Activated CD4-positive, CD25-positive, alpha-beta regulatory T cell treated with anti-CD3 and anti-CD28 coated beads, Interleukin-2, amount 50 U/mL, for 16 hours (primary cell): ENCODE results near the gene SLC9A9.

ENCODE experiments used
- DNase-seq: peaks from one replicate; pipeline ENCODE4 v3.0.0-alpha.2; 2020; ENCODE audit warnings: low read depth, low spot score

The SLC9A9 gene

DNA sequence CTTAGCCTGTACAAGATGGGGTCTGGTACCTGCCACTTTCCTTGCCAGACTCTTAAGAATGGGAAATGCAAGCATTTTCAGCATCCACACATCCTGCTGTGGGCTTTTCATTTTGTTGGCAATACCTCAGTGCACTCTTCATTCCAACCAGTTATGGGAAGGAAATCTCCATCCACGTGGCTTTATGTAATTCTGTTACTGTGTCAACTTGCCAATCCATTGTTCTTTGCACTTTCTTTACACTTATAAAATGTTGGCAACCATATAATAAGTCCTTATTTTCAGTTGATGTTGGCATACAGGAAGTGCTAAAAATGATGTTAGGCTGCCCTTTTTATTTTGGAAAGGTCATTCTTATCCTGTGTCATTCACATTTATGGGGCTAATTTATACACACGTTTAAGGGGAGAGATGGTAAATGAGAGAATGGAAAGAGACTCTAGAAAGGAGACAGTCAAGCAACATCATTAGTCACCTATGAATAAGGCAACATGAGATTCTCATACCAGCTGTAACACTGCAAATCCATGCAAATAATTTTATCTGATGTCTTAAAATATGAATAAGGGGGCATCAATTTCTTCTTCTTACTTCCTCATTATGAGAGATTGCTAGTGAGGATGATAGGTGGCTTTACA is 490.0 kb downstream of the SLC9A9 start:
- DNase-seq: no peak

DNA sequence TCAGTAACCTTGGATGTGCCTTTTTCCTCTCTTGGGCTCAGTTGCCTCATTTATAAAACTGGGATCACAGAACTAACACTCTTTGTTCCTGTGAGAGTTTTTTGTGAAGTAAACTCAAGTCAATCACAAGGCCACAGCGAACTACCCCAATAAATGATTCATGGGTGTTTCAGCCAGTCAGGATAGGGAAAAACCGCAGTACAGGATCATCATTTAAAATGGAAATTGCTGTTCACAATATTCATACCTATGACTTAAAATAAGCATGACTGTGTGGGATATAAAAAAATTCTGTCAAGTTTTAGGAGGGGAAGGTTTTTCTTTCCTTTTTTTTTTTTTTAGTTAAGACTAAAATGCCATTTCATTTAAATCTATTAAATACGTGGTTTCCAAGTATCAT is 490.6 kb downstream of the SLC9A9 start:
- DNase-seq: no peak

DNA sequence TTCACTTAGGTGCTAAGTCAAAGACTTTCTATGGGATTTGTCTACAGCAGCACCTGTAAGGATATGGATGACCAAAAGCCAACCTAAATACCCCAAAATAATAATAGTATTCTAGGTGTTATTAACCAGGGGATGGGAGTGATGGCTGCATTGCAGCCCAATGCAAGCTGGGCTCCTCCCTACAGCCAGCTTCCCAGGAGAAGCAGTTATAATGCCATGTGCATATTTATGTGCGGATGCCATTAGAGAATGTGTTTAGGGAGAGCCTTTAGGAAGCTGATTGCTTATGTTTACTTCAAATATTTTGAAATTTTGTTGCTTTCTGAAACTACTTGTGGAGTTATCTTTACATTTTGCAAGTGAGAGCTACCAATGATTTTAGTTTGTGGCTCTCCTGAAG is 491.4 kb downstream of the SLC9A9 start:
- DNase-seq: no peak

DNA sequence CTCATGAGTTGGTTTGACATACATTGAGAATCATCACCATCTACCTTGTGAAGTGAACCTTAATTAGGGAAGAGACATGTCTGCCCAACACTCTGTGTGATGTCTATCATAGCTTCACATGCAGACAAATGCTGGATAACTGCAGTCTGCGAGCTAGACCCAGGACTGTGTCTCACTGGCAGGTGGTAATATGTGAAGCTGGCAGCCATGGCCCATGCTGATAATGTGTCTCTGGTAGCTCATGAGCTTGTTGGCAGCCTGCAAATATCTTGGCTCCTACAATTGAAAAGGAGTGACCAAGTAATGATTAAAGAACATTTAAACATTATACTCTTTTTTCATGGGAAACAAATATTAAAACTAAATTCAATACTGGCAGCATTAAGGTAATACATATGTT is 493.9 kb downstream of the SLC9A9 start:
- DNase-seq: no peak

DNA sequence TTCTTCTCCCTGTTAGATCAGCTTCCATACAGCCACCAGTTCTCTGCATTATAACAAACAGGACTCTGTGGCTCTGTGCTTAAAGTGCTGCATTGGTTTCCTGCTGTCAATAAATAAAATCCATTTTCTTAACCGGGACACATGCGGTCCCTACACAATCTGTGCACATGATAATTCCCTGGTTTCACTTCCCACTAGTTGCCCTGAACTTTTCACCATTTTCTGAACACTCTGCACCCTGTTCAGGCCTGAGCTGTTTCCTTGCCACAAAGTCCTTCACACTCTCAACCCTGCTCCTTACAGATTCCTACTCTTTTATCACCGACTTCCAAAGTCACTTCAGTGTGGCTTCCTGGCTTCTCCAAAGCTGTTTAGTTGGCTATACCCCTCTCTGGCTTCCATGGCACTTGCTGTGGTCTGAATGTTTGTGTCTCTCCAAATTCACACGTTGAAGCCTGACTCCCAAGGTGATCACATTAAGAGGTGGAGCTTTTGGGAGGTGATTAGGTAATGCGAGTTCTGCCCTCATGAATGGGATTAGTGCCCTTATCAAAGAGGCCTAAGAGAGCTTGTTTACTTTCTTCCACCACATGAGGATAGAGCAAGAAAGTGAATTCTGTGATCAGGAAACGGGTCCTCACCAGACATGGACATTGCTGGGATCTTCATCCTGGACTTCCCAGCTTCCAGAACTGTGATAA is 495.3 kb downstream of the SLC9A9 start:
- DNase-seq: no peak

DNA sequence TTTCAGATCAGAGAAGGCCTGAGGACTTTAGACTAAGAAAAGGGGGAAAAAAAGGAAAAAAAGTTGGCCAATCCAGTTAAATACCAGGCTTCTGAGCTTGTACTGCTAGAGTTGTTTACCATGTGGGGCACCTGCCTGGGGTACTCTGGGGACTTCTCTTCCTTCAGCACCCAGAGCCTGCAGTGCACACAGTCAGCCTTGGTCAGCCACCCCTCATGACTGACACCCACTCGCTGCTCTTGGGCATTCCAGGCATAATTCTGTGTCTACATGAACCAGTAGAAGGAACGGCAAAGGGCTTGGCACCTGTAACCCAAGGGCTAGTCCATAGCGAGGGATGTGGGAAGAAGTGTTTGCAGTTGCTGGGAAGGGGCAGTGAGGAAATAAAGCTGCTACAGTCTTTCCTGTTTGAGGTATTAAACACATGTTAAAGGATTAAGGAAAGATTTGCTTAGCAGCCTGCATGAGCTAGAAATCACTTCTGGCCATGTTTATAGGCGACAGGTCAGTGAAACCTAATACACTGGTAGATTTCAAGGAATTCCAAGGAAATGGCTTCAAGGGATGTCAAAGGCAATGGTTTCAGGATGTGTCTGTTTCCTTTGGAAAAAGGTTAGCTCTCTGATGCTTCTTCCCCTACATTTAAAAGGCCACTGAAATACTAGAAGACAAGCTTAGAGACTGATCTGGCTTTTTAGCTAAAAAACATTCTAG is 496.2 kb downstream of the SLC9A9 start:
- no peak for DNase-seq

DNA sequence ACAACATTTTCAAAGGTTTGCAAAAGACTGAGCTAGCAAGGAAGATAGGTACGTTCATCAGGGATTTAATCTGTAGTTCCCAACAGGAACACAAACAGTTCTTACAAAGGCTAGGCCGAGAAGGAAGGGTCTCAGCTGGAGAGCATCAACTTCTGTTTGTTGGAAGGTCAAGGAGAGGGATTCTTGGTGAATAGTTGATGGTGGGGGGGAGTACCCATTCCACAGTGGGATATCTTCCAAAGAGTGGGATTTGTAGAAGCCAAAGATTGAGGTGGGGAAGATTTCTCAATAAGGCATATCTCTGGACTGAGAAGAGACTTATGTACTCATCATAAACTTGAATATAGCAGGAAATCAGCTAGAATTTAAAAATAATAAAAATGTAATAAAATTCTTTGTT is 496.9 kb downstream of the SLC9A9 start:
- no peak for DNase-seq

DNA sequence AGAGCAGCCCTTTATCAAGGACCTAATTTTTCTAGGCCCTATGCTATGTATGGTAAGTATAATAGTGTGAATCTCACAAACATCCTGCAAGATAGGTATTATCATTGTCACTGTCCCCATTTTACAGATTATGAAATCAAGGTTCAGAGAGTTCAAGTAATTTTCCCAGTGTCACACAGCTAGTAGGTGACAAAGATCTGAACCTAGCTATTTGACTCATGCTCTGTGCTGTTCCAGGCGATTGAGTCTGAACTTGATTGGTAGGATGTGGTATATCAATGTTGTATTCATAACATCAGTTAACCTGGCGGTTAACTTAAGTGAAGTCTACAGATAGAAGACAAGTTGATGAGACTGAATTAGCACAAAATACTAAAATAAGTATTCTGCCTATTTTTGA is 498.8 kb downstream of the SLC9A9 start:
- DNase-seq: no peak

DNA sequence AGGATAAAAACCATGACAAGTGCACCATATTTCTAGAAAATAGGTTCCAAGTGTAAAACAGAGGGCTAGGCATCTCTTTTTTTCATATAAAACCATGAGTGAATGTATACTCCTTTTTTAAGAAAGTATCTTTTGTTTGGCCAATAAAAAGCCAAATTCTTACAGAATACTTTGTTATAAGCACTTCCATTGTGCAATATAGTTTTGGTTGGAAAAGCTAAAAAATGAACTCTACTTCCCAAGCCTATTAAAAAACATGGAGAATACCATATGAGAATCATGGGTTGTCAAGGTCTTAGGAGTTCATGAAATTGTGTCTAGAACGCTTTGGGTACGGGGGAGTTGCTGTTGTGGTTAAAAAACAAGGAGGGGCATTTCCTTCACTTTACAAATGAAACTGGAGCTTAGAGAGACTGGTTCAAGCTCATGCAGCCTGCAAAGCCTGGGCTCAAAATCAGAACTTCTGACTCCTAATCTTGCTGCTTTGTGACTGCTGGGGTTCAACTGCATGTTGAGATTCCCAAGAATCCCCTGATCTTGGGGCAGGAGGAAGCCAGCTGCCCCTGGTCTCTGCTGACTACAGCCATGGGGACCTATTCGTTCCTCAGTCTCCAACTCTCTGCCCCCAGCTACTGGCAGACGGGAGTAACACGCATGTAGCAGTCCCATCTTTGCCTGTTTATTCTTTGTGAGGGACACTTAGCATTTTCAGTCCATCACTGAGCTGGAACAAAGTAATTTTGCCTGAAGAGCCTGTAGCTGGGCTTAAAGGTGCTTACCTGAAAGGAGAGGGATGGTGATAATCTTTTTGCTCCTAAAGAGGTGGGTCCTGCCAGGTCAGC is 499.6 kb downstream of the SLC9A9 start:
- no peak for DNase-seq

DNA sequence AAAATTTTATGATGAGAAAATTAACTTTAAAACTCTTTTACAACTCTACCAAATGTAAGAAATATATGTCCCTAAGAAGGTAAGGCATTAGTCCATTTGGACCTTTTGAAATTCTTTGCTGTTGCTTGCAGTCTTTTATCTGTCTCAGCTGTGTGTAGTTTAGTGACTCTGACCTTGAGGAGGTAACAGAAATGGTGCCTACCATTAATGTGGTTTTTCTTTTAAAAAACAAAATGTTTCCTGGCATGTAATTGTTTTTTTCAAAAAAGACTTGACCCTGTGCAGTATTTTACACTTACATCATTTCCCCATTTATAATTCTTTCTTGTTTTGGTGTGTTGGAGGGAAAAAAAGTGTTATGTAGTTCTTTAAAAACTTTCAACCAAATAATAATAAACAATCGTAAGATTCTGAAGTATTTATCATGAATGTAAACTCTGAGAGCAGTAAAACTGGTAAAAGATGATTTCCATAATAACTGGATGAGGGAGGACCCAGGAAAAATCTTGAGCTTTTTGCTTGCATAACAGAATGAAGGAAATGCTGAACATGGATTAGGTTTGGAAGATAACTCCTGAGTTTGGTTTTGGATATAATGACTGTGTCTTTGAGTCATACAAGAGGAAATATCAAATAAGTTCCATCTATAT is 503.6 kb downstream of the SLC9A9 start:
- no peak for DNase-seq

DNA sequence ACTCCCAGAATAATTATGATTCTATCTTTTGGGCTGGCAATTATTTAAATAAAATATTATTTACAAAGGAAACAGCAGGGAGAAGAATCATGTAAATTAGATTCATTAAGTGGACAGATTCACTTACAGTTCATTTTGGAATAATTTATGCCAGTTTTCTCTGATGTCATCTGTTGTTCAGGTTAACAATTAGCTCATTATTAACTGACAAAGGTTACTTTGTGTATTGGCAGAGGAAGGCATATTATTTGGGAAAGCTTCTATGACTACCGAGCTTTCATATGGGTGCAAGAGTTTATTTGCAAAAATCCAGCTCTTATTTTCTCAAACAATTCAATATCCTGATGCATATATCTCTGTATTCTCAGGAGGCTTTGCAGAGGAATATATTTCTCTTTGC is 504.3 kb downstream of the SLC9A9 start:
- no peak for DNase-seq

DNA sequence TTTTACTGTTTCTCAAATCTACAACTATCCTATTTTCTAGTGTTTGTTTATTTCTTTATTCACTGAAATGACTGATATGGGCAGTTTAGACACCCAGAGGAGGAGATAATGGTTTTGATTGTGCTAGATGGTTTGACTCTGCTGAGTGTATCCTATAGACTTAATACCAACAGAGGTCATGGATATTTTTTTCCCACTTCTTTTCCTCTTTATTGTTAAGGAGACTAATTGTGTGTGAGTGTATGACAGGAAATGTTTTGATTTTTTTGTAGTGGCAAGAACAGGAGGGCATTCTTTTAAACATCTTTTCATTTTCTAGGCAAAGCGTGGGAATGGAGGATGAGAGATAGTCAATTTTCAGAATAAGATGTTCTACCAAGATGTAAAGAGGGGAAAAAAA is 505.2 kb downstream of the SLC9A9 start:
- no peak for DNase-seq

DNA sequence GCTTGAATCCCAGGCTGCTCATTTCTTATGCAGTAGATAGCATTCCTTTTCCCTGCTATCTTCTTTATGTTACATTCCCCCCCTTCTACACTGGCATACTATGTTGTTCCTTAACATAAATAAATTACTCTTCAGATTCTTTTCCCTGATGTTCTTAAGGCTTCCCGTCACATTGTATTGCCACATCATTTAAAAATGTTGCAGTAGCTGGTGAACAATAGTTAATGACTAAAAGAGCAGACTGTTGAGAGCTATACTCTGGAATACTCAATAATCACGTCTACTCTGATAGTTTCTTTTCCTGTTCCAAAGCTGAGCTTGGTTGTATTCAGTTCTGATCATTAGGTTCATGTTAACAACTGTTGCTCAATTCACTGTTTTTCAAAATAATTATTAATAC is 508.8 kb downstream of the SLC9A9 start:
- no peak for DNase-seq

DNA sequence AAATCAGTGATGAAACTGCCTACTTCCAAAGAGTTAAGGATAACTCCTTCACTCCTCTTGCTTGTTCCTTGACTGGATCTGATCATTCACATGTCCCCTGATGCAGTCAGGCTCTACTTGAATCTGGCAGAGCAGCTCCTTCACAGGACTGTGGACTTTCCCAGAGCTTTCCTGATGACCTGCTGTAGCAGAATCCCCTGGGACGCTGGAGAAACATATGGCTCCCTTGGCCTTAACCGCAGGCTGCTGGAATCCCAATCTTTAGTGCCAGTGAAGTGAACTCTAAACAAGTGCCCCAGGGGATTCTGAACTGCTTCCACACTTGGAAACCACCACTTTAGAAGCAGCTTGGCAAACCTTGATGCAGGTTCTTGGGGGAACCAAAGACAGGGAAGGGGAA is 510.9 kb downstream of the SLC9A9 start:
- DNase-seq: no peak

DNA sequence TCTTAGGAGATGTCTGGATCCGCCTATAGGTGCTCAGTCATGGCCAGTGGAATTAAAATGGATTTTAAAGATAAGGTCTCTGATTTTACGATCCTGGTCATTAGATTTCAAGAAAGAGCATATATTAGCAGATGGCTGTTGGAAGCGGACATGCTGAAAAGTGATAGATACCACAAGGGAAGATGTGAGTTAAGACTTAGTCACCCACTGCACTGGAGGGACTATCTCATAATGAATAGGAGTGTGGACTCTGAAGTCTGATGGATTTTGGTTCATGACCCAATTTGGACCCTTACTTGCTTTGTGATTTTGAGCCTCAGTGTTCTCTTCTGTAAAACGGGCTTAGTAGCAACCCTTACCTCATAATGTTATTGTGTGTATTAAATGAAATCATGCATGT is 514.0 kb downstream of the SLC9A9 start:
- no peak for DNase-seq

DNA sequence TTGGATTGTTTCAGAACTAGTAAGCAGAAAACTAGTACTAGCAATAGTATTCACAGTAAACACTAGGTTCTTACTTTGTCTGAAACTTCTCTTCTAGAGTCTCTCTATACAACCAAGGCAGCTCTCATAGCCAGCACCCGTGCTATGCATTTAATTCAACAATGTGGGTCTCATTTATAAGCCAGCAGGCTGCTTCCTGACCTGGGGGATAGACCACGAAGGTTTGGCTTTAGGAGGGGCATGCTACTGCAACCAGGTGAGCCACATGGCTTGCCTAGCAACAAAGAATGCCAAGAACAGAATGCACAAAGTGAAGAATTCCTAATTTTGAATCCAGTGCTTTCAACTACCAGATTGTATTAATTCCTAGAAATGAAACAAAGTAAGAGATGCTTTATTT is 514.9 kb downstream of the SLC9A9 start:
- DNase-seq: no peak

DNA sequence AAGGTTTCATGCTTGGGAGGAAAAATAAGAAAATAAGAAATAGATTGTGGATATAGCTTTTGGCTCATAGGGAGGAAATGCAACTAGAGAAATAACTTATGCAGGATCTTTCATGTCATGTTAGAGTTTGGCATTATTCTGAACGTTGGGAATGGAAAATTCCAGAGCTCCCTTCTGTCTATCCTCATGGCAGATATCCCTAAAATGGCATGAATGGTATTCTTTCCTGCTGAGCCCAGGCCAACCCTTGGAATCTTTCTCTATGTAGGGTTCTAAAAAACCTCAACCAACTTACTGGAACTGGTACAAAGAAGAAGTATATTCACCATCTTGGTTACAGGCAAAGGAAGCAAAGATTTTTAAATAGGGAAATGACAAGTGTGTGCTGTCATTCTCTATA is 516.2 kb downstream of the SLC9A9 start:
- DNase-seq: no peak

DNA sequence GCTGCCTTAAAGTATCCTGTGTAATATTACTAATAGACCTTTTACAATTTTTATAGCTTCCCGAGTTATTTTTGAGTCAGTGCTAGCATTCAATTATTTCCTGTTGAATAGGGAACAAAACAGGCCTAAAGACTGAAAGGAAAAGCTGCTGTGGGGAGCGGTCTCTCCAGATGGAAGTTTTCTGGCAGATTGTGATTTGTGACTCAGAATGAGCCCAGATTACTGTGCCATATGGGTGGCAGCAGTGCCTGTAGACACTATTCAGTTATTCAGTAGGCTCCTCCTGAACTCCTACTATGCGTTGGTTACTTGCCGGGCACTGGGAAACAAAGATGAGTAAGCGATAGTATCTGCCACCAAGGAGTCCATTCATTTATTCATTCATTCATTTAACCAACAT is 516.9 kb downstream of the SLC9A9 start:
- DNase-seq: no peak

DNA sequence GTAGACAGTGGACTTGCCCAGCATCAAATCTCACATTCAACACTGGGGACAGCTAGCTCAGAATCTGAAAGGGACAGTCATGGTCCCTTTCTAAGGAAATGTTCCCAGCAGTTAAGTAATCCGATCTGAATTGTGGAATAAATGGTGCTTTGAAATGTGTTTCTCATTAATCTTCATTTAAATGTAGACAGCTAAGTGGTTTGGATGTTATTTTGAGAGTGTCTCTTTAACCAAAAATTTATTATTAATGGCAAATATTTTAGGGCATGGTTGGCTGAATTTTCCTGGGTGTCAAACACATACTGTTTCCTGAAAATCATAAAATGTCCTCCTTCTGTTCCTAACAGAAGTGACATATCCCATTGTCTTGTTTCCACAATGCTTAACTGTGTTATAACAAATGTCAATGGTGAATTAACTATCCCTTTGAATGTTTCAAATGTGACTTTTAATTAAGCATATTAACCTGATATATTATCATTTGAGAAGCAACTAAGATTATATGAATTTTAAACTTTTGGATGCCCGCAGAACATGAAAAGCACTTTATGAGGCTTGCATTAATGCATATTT is 517.9 kb downstream of the SLC9A9 start:
- no peak for DNase-seq

DNA sequence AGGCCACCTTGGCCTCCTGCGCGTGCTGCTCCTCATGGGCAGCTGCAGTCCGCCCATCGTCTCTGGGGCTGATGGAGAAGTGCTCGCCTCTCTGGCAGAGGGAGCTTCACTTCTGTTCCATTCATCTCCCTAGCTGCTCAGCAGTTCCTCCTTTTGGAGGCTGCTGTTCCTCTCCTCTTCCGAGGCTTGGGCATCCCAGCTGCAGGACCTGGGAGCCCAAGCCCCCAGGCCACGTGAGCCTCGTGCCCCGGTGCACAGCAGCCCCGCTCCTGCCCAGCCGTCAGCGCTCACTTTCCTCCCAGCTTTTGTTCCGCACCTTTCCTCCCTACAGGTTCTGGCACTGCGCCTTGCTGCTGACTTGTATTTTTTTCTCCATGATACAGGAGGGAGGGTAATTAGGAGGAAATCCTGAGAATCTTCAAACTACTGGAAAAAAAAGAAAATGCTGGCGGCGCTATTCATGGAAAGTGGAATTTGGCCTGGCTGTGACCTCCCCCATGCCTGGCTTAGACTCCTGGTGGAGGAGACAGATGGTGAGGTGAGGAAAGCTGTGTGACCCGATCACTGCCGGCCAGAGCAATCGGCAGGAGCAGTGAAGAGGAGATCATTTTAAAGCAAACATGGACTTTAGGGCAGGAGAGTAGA is 518.6 kb downstream of the SLC9A9 start:
- no peak for DNase-seq

DNA sequence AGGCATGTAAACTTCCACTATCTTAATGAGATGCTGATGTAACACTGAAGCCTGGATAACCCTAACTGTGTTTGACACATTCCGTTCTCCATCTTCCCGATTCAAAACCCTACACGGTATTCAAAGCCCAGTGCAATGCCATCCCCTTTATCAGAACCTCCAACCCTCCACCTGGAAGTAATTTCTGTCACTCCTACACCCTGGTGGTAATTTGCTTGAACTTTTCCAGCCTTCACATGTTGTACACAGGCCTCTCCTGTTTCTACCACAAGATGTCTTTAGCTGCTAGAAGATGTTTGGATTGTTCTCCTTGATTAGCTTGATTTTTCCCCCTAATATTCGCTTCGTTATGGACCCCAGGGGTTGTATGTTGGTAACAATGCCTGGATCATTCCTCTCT is 519.8 kb downstream of the SLC9A9 start:
- DNase-seq: no peak
